ENCODE measurements around the gene SLC66A2. TPM values are rescaled to one million over a fixed set of nuclear protein-coding genes. Genes with fewer than 3 reads are reported as not detected.

The SLC66A2 gene
- total and polyA plus RNA-seq, 2 donors (not counting 1 experiment from before 2014, with no cell fraction given) = 44.4 to 45.1 TPM

- Mint-ChIP-seq H3K9me3 (ENCODE audit: insufficient read depth) (peaks cover 6% of the 10 kb centered on the region), H3K27ac (no peak overlapping the region), H3K27me3 (peaks cover 4% of the 10 kb centered on the region), H3K4me3 (no peak overlapping the region), H3K4me1 (no peaks in the 10 kb centered on the region)
- no peaks in the 10 kb centered on the region for H3K36me3 ChIP-seq (replicated peaks in 1 of 2; ENCODE audit: control extremely low read depth in 1 of 2, control insufficient read depth in 1 of 2, extremely low read depth in 1 of 2, insufficient read depth in 2 of 2, low read length in 1 of 2)
- WGBS (ENCODE audit: insufficient coverage) = 87% methylated on average over 70 of the region's 74 CpGs
- ChIA-PET CTCF (no interaction called here), POLR2A (no interaction called here)
- H3K9ac ChIP-seq (ENCODE audit: low read length) = no peak overlapping the region
- H2AFZ ChIP-seq (ENCODE audit: insufficient read depth, low read depth, low read length, poor library complexity, severe bottlenecking) = no peak overlapping the region
- DNase-seq = no peak
- H3K27me3 ChIP-seq (replicated peaks in 1 of 4; ENCODE audit: control extremely low read depth in 1 of 4, control insufficient read depth in 3 of 4, insufficient read depth in 4 of 4, low read length in 3 of 4) = peaks cover 0 to 4% (median 0%) of the 10 kb centered on the region in 4 experiments
- H3K4me3 ChIP-seq (ENCODE audit: control extremely low read depth in 1 of 5, extremely low read depth in 1 of 5, insufficient read depth in 1 of 5, low read depth in 2 of 5, low read length in 4 of 5) = no peak overlapping the region
- no peak overlapping the region for H3K4me2 ChIP-seq (replicated peaks; ENCODE audit: low read depth, low read length, poor library complexity, severe bottlenecking)
- no peaks in the 10 kb centered on the region for H3K79me2 ChIP-seq (ENCODE audit: control insufficient read depth, insufficient read depth, low read length)
- intact Hi-C loops (cut with micrococcal nuclease) = no loop called here
- no peak overlapping the region for H3K27ac ChIP-seq (ENCODE audit: low read length in 2 of 2)
- no peaks in the 10 kb centered on the region for H4K20me1 ChIP-seq (ENCODE audit: control insufficient read depth, insufficient read depth, low read length, poor library complexity, severe bottlenecking)
- TF ChIP-seq CTCF (IDR thresholded peaks at IDR 0.05) = no peak
- TF ChIP-seq EZH2 (IDR thresholded peaks at IDR 0.05; ENCODE audit: borderline replicate concordance, insufficient read depth, low read depth, low read length, poor library complexity, severe bottlenecking) = no peak
- no peak for ATAC-seq (ENCODE audit: low read depth)
- H3K9me3 ChIP-seq (ENCODE audit: control extremely low read depth in 1 of 3, control insufficient read depth in 2 of 3, insufficient read depth in 1 of 3, low read length in 2 of 3) = peaks cover 1 to 16% (median 7%) of the 10 kb centered on the region in 3 donors
- H3K4me1 ChIP-seq (ENCODE audit: control insufficient read depth in 2 of 2, insufficient read depth in 2 of 2, low read length in 2 of 2) = no peaks in the 10 kb centered on the region
Measured at GRCh38 chr18:79864006-79864725, 87.3 kb downstream of the SLC66A2 start.

DNA sequence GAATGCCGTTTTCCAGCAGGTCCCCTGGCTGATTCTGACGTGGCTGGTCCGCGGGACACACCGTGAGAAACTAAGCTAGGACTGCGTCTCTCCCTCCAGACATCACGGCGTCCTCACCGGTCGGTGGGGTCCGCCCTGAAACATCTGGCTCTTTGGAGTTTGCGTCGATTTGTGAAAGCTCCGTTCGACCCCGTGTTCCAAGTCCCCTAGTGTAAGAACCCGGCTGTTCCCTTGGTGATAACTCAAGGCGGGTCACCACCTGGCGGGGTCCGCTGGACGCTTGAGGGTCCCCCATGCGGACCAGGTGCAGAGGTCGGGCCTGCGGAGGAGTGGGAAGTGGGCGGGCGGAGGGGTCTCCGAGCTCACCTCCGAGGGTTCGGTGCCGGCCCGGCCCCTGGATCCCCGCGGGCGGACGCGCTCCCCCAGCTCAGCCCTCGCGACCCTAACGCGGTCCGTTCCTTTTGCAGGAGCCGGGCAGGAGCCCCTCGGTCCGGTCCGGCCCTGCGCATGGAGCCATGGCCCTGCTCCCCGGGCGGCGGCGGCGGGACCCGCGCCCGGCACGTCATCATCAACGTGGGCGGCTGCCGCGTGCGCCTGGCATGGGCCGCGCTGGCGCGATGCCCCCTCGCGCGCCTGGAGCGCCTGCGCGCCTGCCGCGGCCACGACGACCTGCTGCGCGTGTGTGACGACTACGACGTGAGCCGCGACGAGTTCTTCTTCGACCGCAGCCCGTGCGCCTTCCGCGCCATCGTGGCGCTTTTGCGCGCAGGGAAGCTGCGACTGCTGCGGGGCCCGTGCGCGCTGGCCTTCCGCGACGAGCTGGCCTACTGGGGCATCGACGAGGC, 88.1 kb downstream of the SLC66A2 start:
- Histone ChIP-seq H3K4me3 (ENCODE audit: control extremely low read depth in 1 of 5, extremely low read depth in 1 of 5, insufficient read depth in 1 of 5, low read depth in 2 of 5, low read length in 4 of 5) (no peak overlapping the region), H3K27ac (ENCODE audit: low read length in 2 of 2) (no peak overlapping the region), H3K9ac (ENCODE audit: low read length) (no peak overlapping the region), H4K20me1 (ENCODE audit: control insufficient read depth, insufficient read depth, low read length, poor library complexity, severe bottlenecking) (no peaks in the 10 kb centered on the region), H3K9me3 (ENCODE audit: control extremely low read depth in 1 of 3, control insufficient read depth in 2 of 3, insufficient read depth in 1 of 3, low read length in 2 of 3) (peaks cover 1 to 16% (median 7%) of the 10 kb centered on the region in 3 donors), H3K79me2 (ENCODE audit: control insufficient read depth, insufficient read depth, low read length) (no peaks in the 10 kb centered on the region), H2AFZ (ENCODE audit: insufficient read depth, low read depth, low read length, poor library complexity, severe bottlenecking) (no peak overlapping the region), H3K27me3 (replicated peaks in 1 of 4; ENCODE audit: control extremely low read depth in 1 of 4, control insufficient read depth in 3 of 4, insufficient read depth in 4 of 4, low read length in 3 of 4) (peaks cover 0 to 4% (median 0%) of the 10 kb centered on the region in 4 experiments), H3K4me1 (ENCODE audit: control insufficient read depth in 2 of 2, insufficient read depth in 2 of 2, low read length in 2 of 2) (no peaks in the 10 kb centered on the region), H3K36me3 (replicated peaks in 1 of 2; ENCODE audit: control extremely low read depth in 1 of 2, control insufficient read depth in 1 of 2, extremely low read depth in 1 of 2, insufficient read depth in 2 of 2, low read length in 1 of 2) (no peaks in the 10 kb centered on the region), H3K4me2 (replicated peaks; ENCODE audit: low read depth, low read length, poor library complexity, severe bottlenecking) (no peak overlapping the region)
- no peak for DNase-seq
- intact Hi-C loops (cut with micrococcal nuclease) = no loop called here
- WGBS (ENCODE audit: insufficient coverage) = 87% methylated on average over 101 of the region's 102 CpGs
- no peaks in the 10 kb centered on the region for H3K4me1 Mint-ChIP-seq
- POLR2A ChIA-PET = no interaction called here
- peaks cover 6% of the 10 kb centered on the region for H3K9me3 Mint-ChIP-seq (ENCODE audit: insufficient read depth)
- CTCF ChIA-PET = no interaction called here
- no peak overlapping the region for H3K27ac Mint-ChIP-seq
- peaks cover 4% of the 10 kb centered on the region for H3K27me3 Mint-ChIP-seq
- ATAC-seq (ENCODE audit: low read depth) = no peak
- TF ChIP-seq EZH2 (IDR thresholded peaks at IDR 0.05; ENCODE audit: borderline replicate concordance, insufficient read depth, low read depth, low read length, poor library complexity, severe bottlenecking) (no peak), CTCF (IDR thresholded peaks at IDR 0.05) (no peak)
- no peak overlapping the region for H3K4me3 Mint-ChIP-seq

All from B cell (primary cell).